ENCODE measurements around the gene TCOF1. TPM values are rescaled to one million over a fixed set of nuclear protein-coding genes. Genes with fewer than 3 reads are reported as not detected.

TCOF1 gene
- total and polyA plus RNA-seq, 2 donors (not counting 1 experiment from before 2014, with no cell fraction given): 30.9 to 62.4 TPM

DNA sequence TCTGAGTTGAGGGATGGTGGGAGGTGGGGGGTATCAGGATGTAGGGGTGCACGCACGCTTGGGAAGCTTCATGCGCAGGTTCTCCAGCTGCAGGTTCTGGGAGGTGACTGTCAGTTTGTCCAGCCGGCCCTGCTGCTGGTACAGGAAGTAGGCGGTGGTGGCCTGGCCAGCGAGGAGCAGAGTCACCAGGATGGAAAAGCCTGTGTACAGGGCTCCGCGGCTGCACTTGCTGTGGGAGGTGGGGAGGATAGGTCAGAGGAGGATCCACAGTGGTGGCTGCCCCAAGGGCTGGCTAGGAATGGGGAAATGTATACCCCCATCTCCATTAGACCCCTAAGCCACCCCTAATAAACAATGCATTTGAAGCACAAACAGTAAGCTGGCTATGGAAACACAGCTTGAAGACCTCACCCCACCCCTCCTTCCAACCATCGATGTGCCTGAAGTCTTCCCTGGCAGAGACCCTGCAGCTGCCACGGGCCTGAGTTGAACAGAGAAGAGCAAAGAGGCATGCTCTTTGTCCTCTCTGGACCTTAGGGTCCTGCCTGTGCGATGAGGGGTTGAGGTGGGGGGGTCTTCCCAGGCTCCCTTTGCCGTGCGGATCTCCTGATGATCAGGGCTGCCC is 49.7 kb downstream of the TCOF1 start:
- H3K27me3 ChIP-seq (replicated peaks in 1 of 4; ENCODE audit: control extremely low read depth in 1 of 4, control insufficient read depth in 3 of 4, insufficient read depth in 4 of 4, low read length in 3 of 4): no peaks in the 10 kb centered on the region
- WGBS (ENCODE audit: insufficient coverage): 53% methylated on average over 10 of the region's 13 CpGs
- Mint-ChIP-seq H3K27me3 (no peaks in the 10 kb centered on the region), H3K9me3 (ENCODE audit: insufficient read depth) (no peaks in the 10 kb centered on the region), H3K4me1 (peaks cover 59% of the 10 kb centered on the region), H3K4me3 (peak overlapping the region; percentile 95), H3K27ac (peak overlapping the region; percentile 99)
- ChIA-PET CTCF (interaction anchor here (0.9 to 15.8 kb wide), 3 partner anchors 10 to 40 kb away, joined by 3 to 396 read pairs (median 16); no protein-coding TSS in a partner anchor), POLR2A (interaction anchor here (1.0 to 15.5 kb wide), 4 partner anchors 9 to 43 kb away, joined by 3 to 286 read pairs (median 5); partner anchors contain the start of gene RPS14)
- H3K79me2 ChIP-seq (ENCODE audit: control insufficient read depth, insufficient read depth, low read length): peaks cover 71% of the 10 kb centered on the region
- peaks cover 100% of the 10 kb centered on the region for H4K20me1 ChIP-seq (ENCODE audit: control insufficient read depth, insufficient read depth, low read length, poor library complexity, severe bottlenecking)
- H3K9me3 ChIP-seq (ENCODE audit: control extremely low read depth in 1 of 3, control insufficient read depth in 2 of 3, insufficient read depth in 1 of 3, low read length in 2 of 3): peaks cover 0 to 3% (median 0%) of the 10 kb centered on the region in 3 donors
- intact Hi-C loops (cut with micrococcal nuclease): no loop called here
- peak overlapping the region in 4 of 5 experiments; percentile 78 to 100 (median 95) for H3K4me3 ChIP-seq (ENCODE audit: control extremely low read depth in 1 of 5, extremely low read depth in 1 of 5, insufficient read depth in 1 of 5, low read depth in 2 of 5, low read length in 4 of 5)
- peak overlapping the region; percentile 99 to 100 for H3K27ac ChIP-seq (ENCODE audit: low read length in 2 of 2)
- H3K4me1 ChIP-seq (ENCODE audit: control insufficient read depth in 2 of 2, insufficient read depth in 2 of 2, low read length in 2 of 2): peaks cover 33 to 69% of the 10 kb centered on the region in 2 donors
- H2AFZ ChIP-seq (ENCODE audit: insufficient read depth, low read depth, low read length, poor library complexity, severe bottlenecking): no peak overlapping the region
- TF ChIP-seq, protein P1, sequence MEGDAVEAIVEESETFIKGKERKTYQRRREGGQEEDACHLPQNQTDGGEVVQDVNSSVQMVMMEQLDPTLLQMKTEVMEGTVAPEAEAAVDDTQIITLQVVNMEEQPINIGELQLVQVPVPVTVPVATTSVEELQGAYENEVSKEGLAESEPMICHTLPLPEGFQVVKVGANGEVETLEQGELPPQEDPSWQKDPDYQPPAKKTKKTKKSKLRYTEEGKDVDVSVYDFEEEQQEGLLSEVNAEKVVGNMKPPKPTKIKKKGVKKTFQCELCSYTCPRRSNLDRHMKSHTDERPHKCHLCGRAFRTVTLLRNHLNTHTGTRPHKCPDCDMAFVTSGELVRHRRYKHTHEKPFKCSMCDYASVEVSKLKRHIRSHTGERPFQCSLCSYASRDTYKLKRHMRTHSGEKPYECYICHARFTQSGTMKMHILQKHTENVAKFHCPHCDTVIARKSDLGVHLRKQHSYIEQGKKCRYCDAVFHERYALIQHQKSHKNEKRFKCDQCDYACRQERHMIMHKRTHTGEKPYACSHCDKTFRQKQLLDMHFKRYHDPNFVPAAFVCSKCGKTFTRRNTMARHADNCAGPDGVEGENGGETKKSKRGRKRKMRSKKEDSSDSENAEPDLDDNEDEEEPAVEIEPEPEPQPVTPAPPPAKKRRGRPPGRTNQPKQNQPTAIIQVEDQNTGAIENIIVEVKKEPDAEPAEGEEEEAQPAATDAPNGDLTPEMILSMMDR (IDR thresholded peaks at IDR 0.05): no peak
- H3K36me3 ChIP-seq (replicated peaks in 1 of 2; ENCODE audit: control extremely low read depth in 1 of 2, control insufficient read depth in 1 of 2, extremely low read depth in 1 of 2, insufficient read depth in 2 of 2, low read length in 1 of 2): peaks cover 9 to 98% of the 10 kb centered on the region in 2 experiments
- H3K9ac ChIP-seq (ENCODE audit: low read length): peak overlapping the region; percentile 100
- DNase-seq (peak; percentile 63), ATAC-seq (ENCODE audit: low read depth) (no peak)
- H3K4me2 ChIP-seq (replicated peaks; ENCODE audit: low read depth, low read length, poor library complexity, severe bottlenecking): peak overlapping the region; percentile 78

DNA sequence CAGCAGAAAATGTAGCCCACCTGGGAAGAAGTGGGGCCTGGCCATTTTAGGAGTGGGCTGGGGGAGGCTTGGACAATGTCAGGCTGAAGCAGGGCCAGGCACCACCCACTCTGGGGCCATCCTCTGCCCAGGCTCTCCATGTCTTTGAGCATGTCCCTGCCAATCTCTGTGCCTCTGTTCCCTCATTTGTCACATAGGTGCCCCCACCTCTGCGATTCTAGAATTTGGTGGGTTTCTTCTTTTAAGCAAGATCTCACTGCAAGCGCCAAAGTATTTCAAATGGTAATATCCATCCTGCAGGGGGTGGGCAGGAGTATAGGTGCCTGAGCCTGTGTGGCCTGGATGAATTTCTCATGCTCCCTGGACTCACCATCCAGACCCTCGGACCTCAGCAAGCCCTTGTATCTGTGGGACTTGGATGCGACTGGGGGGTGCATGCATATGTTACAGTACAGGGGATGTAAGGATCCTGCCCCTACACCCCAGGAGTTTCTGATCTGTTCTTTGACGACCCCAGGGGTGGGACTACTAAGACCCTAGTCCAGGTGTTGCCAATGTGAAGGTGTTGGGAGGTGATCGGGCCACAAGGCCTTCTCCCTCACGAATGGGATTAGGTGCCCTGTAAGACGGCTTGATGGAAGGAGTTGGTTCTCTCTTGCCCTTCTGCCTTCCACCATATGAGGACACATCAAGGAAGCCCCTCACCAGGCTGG is 50.9 kb downstream of the TCOF1 start:
- peak overlapping the region; percentile 99 for H3K27ac Mint-ChIP-seq
- Histone ChIP-seq H3K4me3 (ENCODE audit: control extremely low read depth in 1 of 5, extremely low read depth in 1 of 5, insufficient read depth in 1 of 5, low read depth in 2 of 5, low read length in 4 of 5) (peak overlapping the region; percentile 78 to 100 (median 94)), H2AFZ (ENCODE audit: insufficient read depth, low read depth, low read length, poor library complexity, severe bottlenecking) (no peak overlapping the region), H3K4me2 (replicated peaks; ENCODE audit: low read depth, low read length, poor library complexity, severe bottlenecking) (peak overlapping the region; percentile 78), H3K79me2 (ENCODE audit: control insufficient read depth, insufficient read depth, low read length) (peaks cover 76% of the 10 kb centered on the region), H3K9ac (ENCODE audit: low read length) (peak overlapping the region; percentile 100), H3K36me3 (replicated peaks in 1 of 2; ENCODE audit: control extremely low read depth in 1 of 2, control insufficient read depth in 1 of 2, extremely low read depth in 1 of 2, insufficient read depth in 2 of 2, low read length in 1 of 2) (peaks cover 7 to 89% of the 10 kb centered on the region in 2 experiments), H3K4me1 (ENCODE audit: control insufficient read depth in 2 of 2, insufficient read depth in 2 of 2, low read length in 2 of 2) (peaks cover 37 to 63% of the 10 kb centered on the region in 2 donors), H4K20me1 (ENCODE audit: control insufficient read depth, insufficient read depth, low read length, poor library complexity, severe bottlenecking) (peaks cover 91% of the 10 kb centered on the region), H3K27ac (ENCODE audit: low read length in 2 of 2) (peak overlapping the region; percentile 99 to 100), H3K27me3 (replicated peaks in 1 of 4; ENCODE audit: control extremely low read depth in 1 of 4, control insufficient read depth in 3 of 4, insufficient read depth in 4 of 4, low read length in 3 of 4) (no peaks in the 10 kb centered on the region), H3K9me3 (ENCODE audit: control extremely low read depth in 1 of 3, control insufficient read depth in 2 of 3, insufficient read depth in 1 of 3, low read length in 2 of 3) (peaks cover 0 to 3% (median 0%) of the 10 kb centered on the region in 3 donors)
- ChIA-PET POLR2A (interaction anchor here (0.7 to 15.5 kb wide), 4 partner anchors 9 to 57 kb away, joined by 3 to 387 read pairs (median 242); no protein-coding TSS in a partner anchor), CTCF (interaction anchor here (3.7 to 15.8 kb wide), 3 partner anchors 11 to 26 kb away, joined by 16 to 396 read pairs (median 111); no protein-coding TSS in a partner anchor)
- intact Hi-C loops (cut with micrococcal nuclease): no loop called here
- H3K4me1 Mint-ChIP-seq: peaks cover 59% of the 10 kb centered on the region
- H3K27me3 Mint-ChIP-seq: no peaks in the 10 kb centered on the region
- TF ChIP-seq, protein P1 (IDR thresholded peaks at IDR 0.05): no peak
- no peak for TF ChIP-seq EZH2 (IDR thresholded peaks at IDR 0.05; ENCODE audit: borderline replicate concordance, insufficient read depth, low read depth, low read length, poor library complexity, severe bottlenecking)
- H3K4me3 Mint-ChIP-seq: peak overlapping the region; percentile 95
- no peaks in the 10 kb centered on the region for H3K9me3 Mint-ChIP-seq (ENCODE audit: insufficient read depth)
- ATAC-seq (ENCODE audit: low read depth): no peak
- WGBS (ENCODE audit: insufficient coverage): 73% methylated on average over 2 of the region's 8 CpGs
- DNase-seq: peak; percentile 53
